ENCODE measurements around the gene MVD.

- no peak for TF ChIP-seq POLR2A (IDR thresholded peaks at IDR 0.05)
- TF ChIP-seq, protein P1, sequence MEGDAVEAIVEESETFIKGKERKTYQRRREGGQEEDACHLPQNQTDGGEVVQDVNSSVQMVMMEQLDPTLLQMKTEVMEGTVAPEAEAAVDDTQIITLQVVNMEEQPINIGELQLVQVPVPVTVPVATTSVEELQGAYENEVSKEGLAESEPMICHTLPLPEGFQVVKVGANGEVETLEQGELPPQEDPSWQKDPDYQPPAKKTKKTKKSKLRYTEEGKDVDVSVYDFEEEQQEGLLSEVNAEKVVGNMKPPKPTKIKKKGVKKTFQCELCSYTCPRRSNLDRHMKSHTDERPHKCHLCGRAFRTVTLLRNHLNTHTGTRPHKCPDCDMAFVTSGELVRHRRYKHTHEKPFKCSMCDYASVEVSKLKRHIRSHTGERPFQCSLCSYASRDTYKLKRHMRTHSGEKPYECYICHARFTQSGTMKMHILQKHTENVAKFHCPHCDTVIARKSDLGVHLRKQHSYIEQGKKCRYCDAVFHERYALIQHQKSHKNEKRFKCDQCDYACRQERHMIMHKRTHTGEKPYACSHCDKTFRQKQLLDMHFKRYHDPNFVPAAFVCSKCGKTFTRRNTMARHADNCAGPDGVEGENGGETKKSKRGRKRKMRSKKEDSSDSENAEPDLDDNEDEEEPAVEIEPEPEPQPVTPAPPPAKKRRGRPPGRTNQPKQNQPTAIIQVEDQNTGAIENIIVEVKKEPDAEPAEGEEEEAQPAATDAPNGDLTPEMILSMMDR (IDR thresholded peaks at IDR 0.05): no peak
Measured at GRCh38 chr16:88614818-88615580, 47.9 kb downstream of the MVD start.

Data from right lobe of liver (tissue), 4 donors.